GM21390 (cell line): ENCODE results near the gene KCNQ1OT1.

Experiments
- ATAC-seq: cut with Tn5 transposase; IDR thresholded peaks from one replicate; pipeline ENCODE4 v1.9.1; 2021; ENCODE audit not compliant: unreplicated experiment

KCNQ1OT1 gene

GRCh38 chr11:2612884-2613571, 86.8 kb downstream of the KCNQ1OT1 start:
- ATAC-seq, result no peak

GRCh38 chr11:2609345-2609744, 90.4 kb downstream of the KCNQ1OT1 start:
- no peak for ATAC-seq

DNA sequence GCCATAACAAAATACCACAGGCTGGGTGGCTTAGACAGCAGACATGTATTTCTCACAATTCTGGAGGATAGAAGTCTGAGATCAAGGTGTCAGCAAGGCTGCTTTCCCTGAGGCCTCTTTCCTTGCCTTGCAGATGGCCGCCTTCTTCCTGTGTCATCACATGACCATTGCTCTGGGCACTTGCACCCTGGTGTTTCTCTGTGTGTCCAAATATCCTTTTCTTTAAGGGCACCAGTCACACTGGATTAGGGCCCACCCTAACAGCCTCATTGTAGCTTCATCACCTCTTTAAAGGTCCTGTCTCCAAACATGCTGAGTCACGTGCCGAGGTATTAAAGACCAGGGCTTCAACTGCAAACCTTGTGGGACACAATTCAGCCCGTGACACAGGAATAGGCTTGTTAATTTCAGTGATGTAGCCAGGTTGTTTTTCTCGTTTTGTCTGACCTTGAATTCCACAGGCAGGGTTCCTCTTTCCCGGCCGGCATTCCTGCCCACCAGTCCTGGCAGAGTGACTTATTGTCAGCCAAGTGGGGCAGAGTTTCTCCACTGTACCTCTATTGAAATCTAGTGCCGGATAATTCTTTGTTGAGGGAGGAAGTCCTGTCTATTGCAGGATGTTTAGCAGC, 100.1 kb downstream of the KCNQ1OT1 start:
- no peak for ATAC-seq

DNA sequence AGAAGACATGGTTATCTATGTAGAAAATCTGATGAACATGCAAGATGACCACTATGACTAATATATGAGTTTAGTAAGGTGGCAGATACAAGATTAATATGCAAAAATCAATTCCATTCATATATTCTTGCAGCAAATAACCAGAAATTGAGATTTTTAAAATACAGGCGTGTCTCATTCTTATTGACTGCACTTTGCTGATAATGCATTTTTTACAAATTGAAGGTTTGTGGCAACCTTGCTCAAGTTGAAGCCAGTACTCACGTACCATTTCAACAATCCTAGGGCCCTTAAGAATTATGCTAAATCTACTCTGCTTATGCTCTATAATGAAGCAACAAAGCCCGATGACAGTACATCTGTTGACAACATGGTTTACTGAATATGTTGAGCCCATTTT, 104.6 kb downstream of the KCNQ1OT1 start:
- no peak for ATAC-seq

GRCh38 chr11:2594267-2594666, 105.5 kb downstream of the KCNQ1OT1 start:
- ATAC-seq, result no peak

DNA sequence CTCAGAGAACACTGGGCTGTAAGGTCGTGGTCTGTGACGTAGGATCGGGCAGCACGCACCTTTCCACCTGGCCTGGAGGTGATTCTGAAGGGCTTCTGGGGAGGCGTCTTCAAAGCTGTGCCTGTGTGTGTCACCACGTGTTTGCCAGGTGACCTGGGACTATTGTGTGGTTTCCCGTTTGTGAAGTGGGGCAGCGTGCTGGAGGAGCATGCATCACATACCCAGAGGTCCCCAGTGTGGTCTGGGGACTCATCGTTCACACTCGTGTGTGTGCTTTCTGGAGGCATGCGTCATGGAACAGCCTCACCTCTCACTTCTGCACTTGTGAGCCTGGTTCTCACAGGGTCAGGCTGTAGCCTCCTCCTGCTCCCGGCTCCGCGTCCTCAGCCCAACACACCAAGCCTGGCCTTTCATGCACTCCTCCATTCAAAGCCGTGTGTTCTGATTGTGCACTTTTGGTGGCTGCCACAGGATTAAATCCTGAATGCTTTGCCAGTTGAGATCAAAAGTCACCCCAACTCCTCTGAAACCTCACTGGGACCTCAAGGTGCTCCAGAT, 106.3 kb downstream of the KCNQ1OT1 start:
- ATAC-seq, result no peak

GRCh38 chr11:2592559-2593392, 107.0 kb downstream of the KCNQ1OT1 start:
- ATAC-seq, result no peak

- ATAC-seq, result no peak
Measured at GRCh38 chr11:2591805-2592204, 108.0 kb downstream of the KCNQ1OT1 start.

- no peak for ATAC-seq
Measured at GRCh38 chr11:2590965-2591754, 108.6 kb downstream of the KCNQ1OT1 start.

GRCh38 chr11:2590131-2590964, 109.4 kb downstream of the KCNQ1OT1 start:
- no peak for ATAC-seq

GRCh38 chr11:2589538-2589934, 110.3 kb downstream of the KCNQ1OT1 start:
- no peak for ATAC-seq

DNA sequence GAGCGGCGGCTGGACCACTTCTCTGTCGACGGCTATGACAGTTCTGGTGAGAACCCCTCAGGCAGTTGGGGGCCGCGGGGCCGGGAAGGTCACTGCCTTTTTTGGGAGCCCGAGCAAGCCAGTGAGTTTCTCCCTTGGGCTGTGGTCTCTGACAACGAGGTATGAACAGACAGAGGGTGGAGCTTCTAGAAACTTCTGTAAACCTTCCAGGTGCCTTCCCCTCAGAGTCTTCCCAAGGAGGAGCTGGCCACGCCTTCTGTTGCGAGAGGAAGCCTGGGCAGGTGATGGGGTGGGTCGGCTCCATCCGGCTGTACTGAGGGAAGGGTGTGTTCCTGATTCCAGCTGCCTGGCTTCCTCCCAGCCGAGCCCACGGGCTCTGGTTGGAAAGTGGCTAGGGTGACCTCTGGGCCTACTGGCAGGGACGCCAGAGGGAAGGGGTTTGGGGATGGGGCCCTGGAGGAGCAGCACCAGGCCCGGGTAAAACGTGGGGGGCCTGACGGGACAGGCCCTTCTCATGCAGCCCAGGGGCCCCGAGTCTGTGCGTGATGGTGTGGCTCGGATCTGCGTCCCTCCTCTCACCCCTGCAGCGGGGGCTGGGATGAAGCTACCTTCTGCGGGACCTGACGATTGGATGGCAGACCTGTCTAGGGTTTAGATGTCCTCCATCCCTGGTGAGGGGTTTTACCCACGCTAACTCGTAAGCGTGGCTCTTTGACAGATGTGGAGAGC, 110.8 kb downstream of the KCNQ1OT1 start:
- ATAC-seq, result no peak

DNA sequence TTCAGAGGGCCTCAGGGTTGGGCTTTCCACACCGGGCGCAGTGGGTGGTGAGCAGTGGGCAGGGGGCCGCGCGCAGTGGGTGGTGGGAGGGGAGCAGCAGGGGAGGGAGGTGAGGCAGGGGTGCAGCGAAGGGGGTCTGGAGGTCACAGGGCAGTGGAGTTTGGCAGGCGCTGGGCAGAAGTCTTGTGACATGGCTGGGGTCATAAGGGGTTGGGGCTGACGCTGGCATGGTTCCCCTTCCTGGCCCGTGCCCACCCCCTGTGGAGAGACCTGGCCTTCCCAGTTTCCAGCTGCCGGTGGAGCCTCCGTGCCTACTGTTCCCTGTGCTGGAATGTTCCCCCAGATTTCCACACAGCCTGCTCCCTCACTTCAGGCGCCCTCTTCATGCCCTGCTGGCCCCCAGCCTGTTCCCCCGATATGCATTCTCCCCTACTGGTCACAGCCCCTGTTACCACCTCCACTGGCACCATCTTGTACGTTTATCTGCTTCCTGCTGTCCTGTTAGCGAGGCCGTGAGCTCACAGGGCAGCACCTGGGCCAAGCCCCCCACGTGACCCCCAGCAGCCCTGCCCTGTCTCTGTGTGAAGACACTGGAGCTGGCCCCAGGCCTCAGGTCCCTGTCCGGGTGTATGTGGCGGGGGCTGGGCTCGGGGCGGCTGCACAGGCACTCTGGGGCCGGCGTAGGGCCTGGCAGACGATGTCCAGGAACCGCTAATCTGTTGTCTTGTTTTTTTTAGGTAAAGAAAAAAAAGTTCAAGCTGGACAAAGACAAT, 111.6 kb downstream of the KCNQ1OT1 start:
- no peak for ATAC-seq

- no peak for ATAC-seq
Measured at GRCh38 chr11:2587132-2587930, 112.5 kb downstream of the KCNQ1OT1 start.

GRCh38 chr11:2586793-2587131, 113.0 kb downstream of the KCNQ1OT1 start:
- no peak for ATAC-seq

- ATAC-seq, result no peak
Measured at GRCh38 chr11:2586087-2586792, 113.6 kb downstream of the KCNQ1OT1 start.

- ATAC-seq, result no peak
Measured at GRCh38 chr11:2585566-2586086, 114.2 kb downstream of the KCNQ1OT1 start.
